Left ventricle myocardium inferior (tissue), 1 donor: ENCODE data around the gene CCDC201. TPM values are rescaled to one million over a fixed set of nuclear protein-coding genes. Genes with fewer than 3 reads are reported as not detected.

Experiments
- DNase-seq: peaks from one replicate; pipeline ENCODE4 v3.0.0-alpha.2; 2020
- H3K27ac ChIP-seq: fragments of 200-600 bp; replicated peaks from 2 replicates; pipeline ENCODE4 v1.8.0; 2021
- H3K27me3 ChIP-seq: fragments of 200-600 bp; 2 replicates; pipeline ENCODE4 v1.8.0; 2021; ENCODE audit warnings: low read depth
- H3K36me3 ChIP-seq: fragments of 200-600 bp; 2 replicates; pipeline ENCODE4 v1.8.0; 2021
- H3K4me1 ChIP-seq: fragments of 200-600 bp; 2 replicates; pipeline ENCODE4 v1.8.0; 2021
- H3K4me3 ChIP-seq: fragments of 200-600 bp; 2 replicates; pipeline ENCODE4 v1.8.0; 2021; ENCODE audit warnings: mild to moderate bottlenecking, moderate library complexity
- H3K9me3 ChIP-seq: fragments of 200-600 bp; replicated peaks from 2 replicates; pipeline ENCODE4 v1.8.0; 2021
- CTCF ChIP-seq: fragments of 200-600 bp; IDR thresholded peaks from 2 replicates; pipeline ENCODE4 v1.8.0; 2021; ENCODE audit warnings: antibody characterized with exemption, mild to moderate bottlenecking, borderline replicate concordance
- intact Hi-C: fragments of 100-400 bp; cut with micrococcal nuclease; formaldehyde crosslinking; loops from one replicate; pipeline ENCODE4 v1.11.0; 2022
- total RNA-seq: library from RNA; stranded (reverse); fragmentation: NEBNext Ultra II Directional; extraction: Animal tissue kit (Norgen Biotek cat#: 25700); gene quantifications from one replicate; pipeline ENCODE4 v1.2.1, GENCODE V29; 2021
- donor health status: DM: no; HTN: yes; CAD: no; lungs with severe emphysema.

Gene CCDC201
- total RNA-seq, 1 donor from 2014 or later = not detected

GRCh38 chr7:45893996-45894664, 21.2 kb upstream of the CCDC201 start:
- intact Hi-C loops = no loop called here
- no peak for DNase-seq
- Histone ChIP-seq H3K9me3 (no peaks in the 10 kb centered on the region), H3K27ac (no peak overlapping the region), H3K4me3 (no peak overlapping the region), H3K4me1 (no peaks in the 10 kb centered on the region), H3K27me3 (peaks cover 49% of the 10 kb centered on the region), H3K36me3 (no peaks in the 10 kb centered on the region)
- TF ChIP-seq CTCF = no peak

- DNase-seq = no peak
- Histone ChIP-seq H3K27me3 (peaks cover 56% of the 10 kb centered on the region), H3K9me3 (no peaks in the 10 kb centered on the region), H3K4me3 (no peak overlapping the region), H3K4me1 (peaks cover 6% of the 10 kb centered on the region), H3K36me3 (no peaks in the 10 kb centered on the region), H3K27ac (no peak overlapping the region)
- no peak for TF ChIP-seq CTCF
- intact Hi-C loops = no loop called here
Observed at GRCh38 chr7:45893374-45893995, 20.6 kb upstream of the CCDC201 start.

- Histone ChIP-seq H3K4me1 (peaks cover 10% of the 10 kb centered on the region), H3K9me3 (no peaks in the 10 kb centered on the region), H3K27ac (no peak overlapping the region), H3K36me3 (no peaks in the 10 kb centered on the region), H3K27me3 (peaks cover 65% of the 10 kb centered on the region), H3K4me3 (no peak overlapping the region)
- intact Hi-C loops = no loop called here
- no peak for TF ChIP-seq CTCF
- no peak for DNase-seq
Observed at GRCh38 chr7:45892407-45893035, 19.6 kb upstream of the CCDC201 start.

GRCh38 chr7:45891462-45892402, 18.9 kb upstream of the CCDC201 start:
- no peak for DNase-seq
- peaks cover 73% of the 10 kb centered on the region for H3K27me3 ChIP-seq
- H3K36me3 ChIP-seq = no peaks in the 10 kb centered on the region
- TF ChIP-seq CTCF = no peak
- no peak overlapping the region for H3K4me3 ChIP-seq
- intact Hi-C loops = loop anchor here (1.0 kb wide), 1 partner anchor 1288 kb away; no protein-coding TSS in a partner anchor
- no peaks in the 10 kb centered on the region for H3K9me3 ChIP-seq
- H3K4me1 ChIP-seq = peaks cover 10% of the 10 kb centered on the region
- no peak overlapping the region for H3K27ac ChIP-seq

GRCh38 chr7:45890902-45891461, 18.1 kb upstream of the CCDC201 start:
- no peaks in the 10 kb centered on the region for H3K36me3 ChIP-seq
- H3K27me3 ChIP-seq = peaks cover 77% of the 10 kb centered on the region
- no peak for DNase-seq

More at GRCh38 chr7:45890902-45891461, 18.1 kb upstream of the CCDC201 start:
- intact Hi-C loops = loop anchor here (1.0 kb wide), 1 partner anchor 1288 kb away; no protein-coding TSS in a partner anchor
- peaks cover 10% of the 10 kb centered on the region for H3K4me1 ChIP-seq
- H3K27ac ChIP-seq = no peak overlapping the region
- no peaks in the 10 kb centered on the region for H3K9me3 ChIP-seq
- peak; percentile 75 for TF ChIP-seq CTCF
- H3K4me3 ChIP-seq = no peak overlapping the region
